B cell (primary cell): ENCODE results near the gene SPATA2L.

ENCODE experiments used
- CTCF ChIP-seq: fragments of 200-600 bp; IDR thresholded peaks from one replicate; pipeline ENCODE4 v1.8.0; 2022; ENCODE audit warnings: antibody characterized with exemption, mild to moderate bottlenecking
- EZH2 ChIP-seq: IDR thresholded peaks from 2 replicates; pipeline ENCODE4 v1.6.1; 2012; ENCODE audit warnings: borderline replicate concordance, low read depth, mild to moderate bottlenecking, moderate library complexity, low read length; ENCODE audit not compliant: insufficient read depth, poor library complexity, severe bottlenecking

GRCh38 chr16:89691986-89692569, 9.4 kb downstream of the SPATA2L start:
- TF ChIP-seq CTCF = no peak
- TF ChIP-seq EZH2 = no peak
